T-helper 17 cell (primary cell): Measurements from ENCODE around the gene CTXND2. TPM values are rescaled to one million over a fixed set of nuclear protein-coding genes. Genes with fewer than 3 reads are reported as not detected.
"Not testable (repeated sequence)": the region's sequence is repeated elsewhere in the genome, so short reads cannot be mapped to it uniquely, and the experiment has no call there.

Source experiments
- ATAC-seq: fragments of 150-1000 bp; cut with Tn5 transposase; 2 replicates; pipeline ENCODE4 v1.10.0; 2021; ENCODE audit warnings: mild to moderate bottlenecking, moderate library complexity
- DNase-seq, 3 donors: peaks; one replicate each; pipeline versions ENCODE4 v3.0.0 to v3.0.0-alpha.2; 2020 to 2021
- H3K9me3 ChIP-seq: one replicate; pipeline ENCODE4 v1.7.0; 2013; ENCODE audit warnings: low read length, mild to moderate bottlenecking; ENCODE audit not compliant: control insufficient read depth, poor library complexity, severe bottlenecking
- H3K27ac Mint-ChIP-seq: one replicate; pipeline ENCODE4 v1.8.0; 2022; ENCODE audit warnings: mild to moderate bottlenecking, moderate library complexity, mixed read lengths
- H3K27me3 Mint-ChIP-seq: one replicate; pipeline ENCODE4 v1.8.0; 2022; ENCODE audit warnings: mixed read lengths
- H3K36me3 Mint-ChIP-seq: one replicate; pipeline ENCODE4 v1.8.0; 2022; ENCODE audit warnings: low read depth, mixed read lengths
- H3K4me1 Mint-ChIP-seq: one replicate; pipeline ENCODE4 v1.8.0; 2022; ENCODE audit warnings: mild to moderate bottlenecking, mixed read lengths
- H3K4me3 Mint-ChIP-seq: one replicate; pipeline ENCODE4 v1.8.0; 2022; ENCODE audit warnings: mild to moderate bottlenecking, moderate library complexity, mixed read lengths
- total RNA-seq, 4 donors: library from RNA in 2 of 4; stranded (reverse) in 2 of 4; gene quantifications; one replicate each; pipeline ENCODE4 v1.2.3 and lab custom pipeline; 2022 to 2026

The CTXND2 gene
- total RNA-seq, 2 donors from 2014 or later, result not detected

DNA sequence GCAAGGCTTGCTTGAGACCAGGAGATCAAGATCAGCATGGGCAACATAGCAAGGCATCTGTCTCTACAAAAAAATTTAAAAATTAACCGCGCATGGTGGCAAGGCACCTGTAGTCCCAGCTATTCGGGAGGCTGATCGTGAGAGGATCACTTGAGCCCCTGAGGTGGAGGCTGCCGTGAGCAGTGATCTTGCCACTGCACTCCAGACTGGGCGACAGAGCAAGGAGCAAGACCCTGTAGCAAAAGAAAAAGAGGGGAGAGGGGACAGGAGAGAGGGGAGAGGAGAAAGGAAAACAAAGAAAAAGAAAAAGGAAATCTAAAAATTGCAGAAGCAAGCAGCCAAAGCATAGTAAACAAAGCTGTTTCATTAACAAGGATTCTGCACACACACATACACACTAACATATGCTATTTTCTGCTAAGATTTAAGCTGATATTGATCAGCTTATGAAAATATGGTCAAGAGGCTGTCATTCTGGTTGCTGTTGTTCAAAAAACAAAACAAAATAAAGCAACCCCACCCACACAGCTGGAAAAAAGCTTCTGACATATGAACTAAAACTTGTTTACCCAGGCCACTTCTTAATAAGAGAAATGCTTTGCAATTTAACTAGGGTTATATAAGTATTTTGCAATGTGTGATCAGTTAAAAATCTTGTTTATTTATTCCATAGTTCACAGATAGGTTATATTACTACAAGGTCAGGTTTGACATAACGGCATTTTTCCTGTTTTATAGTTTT lies 12.3 kb upstream of the CTXND2 start:
- no peak for ATAC-seq
- no peaks in the 10 kb centered on the region for H3K9me3 ChIP-seq
- Mint-ChIP-seq H3K27ac (peak overlapping the region; percentile 92), H3K4me3 (peak overlapping the region; percentile 88), H3K36me3 (peaks cover 2% of the 10 kb centered on the region), H3K27me3 (no peaks in the 10 kb centered on the region), H3K4me1 (peaks cover 22% of the 10 kb centered on the region)
- no peak for DNase-seq

- H3K27me3 Mint-ChIP-seq, result no peaks in the 10 kb centered on the region
- DNase-seq (no peak), ATAC-seq (no peak)
- no peaks in the 10 kb centered on the region for H3K9me3 ChIP-seq
- peaks cover 17% of the 10 kb centered on the region for H3K4me1 Mint-ChIP-seq
- peak overlapping the region; percentile 93 for H3K4me3 Mint-ChIP-seq
- H3K27ac Mint-ChIP-seq, result peak overlapping the region; percentile 92
- no peaks in the 10 kb centered on the region for H3K36me3 Mint-ChIP-seq
Measured at GRCh38 chr1:150875197-150876118, 11.5 kb upstream of the CTXND2 start.

DNA sequence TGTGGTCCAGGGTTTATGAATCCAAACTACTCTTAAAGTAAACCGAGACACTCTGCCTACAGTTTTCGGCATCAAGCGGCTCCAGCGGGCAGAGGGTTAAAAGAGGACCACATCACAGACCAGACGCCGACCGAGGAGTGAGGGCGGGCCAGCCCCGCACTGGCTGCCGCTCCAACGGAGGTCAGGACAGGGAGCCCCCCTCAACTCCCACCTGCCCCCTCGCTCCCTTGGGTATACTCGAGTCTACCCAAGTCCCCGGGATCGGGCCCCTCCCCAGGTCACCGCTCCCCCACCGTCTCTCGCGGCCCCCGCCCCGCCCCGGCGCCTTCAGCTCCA lies 10.8 kb upstream of the CTXND2 start:
- DNase-seq (peak in 1 of 3 donors; percentile 44), ATAC-seq (peak; percentile 44)
- no peaks in the 10 kb centered on the region for H3K36me3 Mint-ChIP-seq
- no peaks in the 10 kb centered on the region for H3K9me3 ChIP-seq
- H3K27me3 Mint-ChIP-seq, result no peaks in the 10 kb centered on the region
- peak overlapping the region; percentile 92 for H3K27ac Mint-ChIP-seq
- peak overlapping the region; percentile 93 for H3K4me3 Mint-ChIP-seq
- peaks cover 17% of the 10 kb centered on the region for H3K4me1 Mint-ChIP-seq

DNA sequence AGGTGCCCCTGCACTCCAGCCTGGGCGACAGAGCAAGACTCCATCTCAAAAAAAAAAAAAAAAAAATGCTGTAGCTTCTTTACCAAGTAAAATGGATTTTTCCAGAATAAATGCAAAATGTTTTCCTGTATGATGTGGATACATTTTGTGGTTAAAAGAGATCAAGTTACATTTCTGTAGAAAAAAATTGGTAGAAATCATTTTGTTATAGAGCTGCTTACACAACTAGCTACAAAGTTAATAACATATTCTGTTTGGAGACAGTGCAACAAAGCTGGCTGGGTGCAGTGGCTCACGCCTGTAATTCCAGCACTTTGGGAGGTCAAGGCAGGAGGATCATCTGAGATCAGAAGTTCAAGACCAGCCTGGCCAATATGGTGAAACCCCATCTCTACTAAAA lies 8.0 kb upstream of the CTXND2 start:
- not testable (repeated sequence) for H3K27ac Mint-ChIP-seq

GRCh38 chr1:150881331-150882070 lies 5.4 kb upstream of the CTXND2 start:
- H3K4me1 Mint-ChIP-seq, result peaks cover 5% of the 10 kb centered on the region
- H3K36me3 Mint-ChIP-seq, result no peaks in the 10 kb centered on the region
- ATAC-seq, result no peak
- peaks cover 10% of the 10 kb centered on the region for H3K27me3 Mint-ChIP-seq
- no peak for DNase-seq
- no peak overlapping the region for H3K27ac Mint-ChIP-seq
- no peaks in the 10 kb centered on the region for H3K9me3 ChIP-seq
- no peak overlapping the region for H3K4me3 Mint-ChIP-seq

More for the DNA sequence above, 8.0 kb upstream of the CTXND2 start:
- Mint-ChIP-seq H3K27me3 (peaks cover 10% of the 10 kb centered on the region), H3K4me1 (peaks cover 18% of the 10 kb centered on the region)
- H3K9me3 ChIP-seq, ATAC-seq, DNase-seq, H3K36me3 Mint-ChIP-seq, H3K4me3 Mint-ChIP-seq: not testable (repeated sequence)

DNA sequence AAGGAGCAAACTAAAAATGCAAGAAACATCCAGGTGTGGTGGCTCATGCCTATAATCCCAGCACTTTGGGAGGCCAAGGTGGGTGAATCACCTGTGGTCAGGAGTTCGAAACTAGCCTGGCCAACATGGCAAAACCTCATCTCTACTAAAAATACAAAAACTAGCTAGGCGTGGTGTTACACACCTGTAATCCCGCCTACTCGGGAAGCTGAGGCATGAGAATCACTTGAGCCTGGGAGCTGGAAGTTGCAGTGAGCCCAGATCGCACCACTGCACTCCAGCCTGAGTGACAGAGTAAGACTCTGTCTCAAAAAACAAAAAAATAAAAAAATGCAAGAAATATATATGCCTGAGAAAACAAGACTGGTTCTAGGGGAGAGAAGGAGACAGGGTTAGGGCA lies 3.8 kb upstream of the CTXND2 start:
- not testable (repeated sequence) for H3K4me1 Mint-ChIP-seq, ATAC-seq, H3K36me3 Mint-ChIP-seq, H3K9me3 ChIP-seq, DNase-seq, H3K4me3 Mint-ChIP-seq
- H3K27me3 Mint-ChIP-seq, result peaks cover 10% of the 10 kb centered on the region
- H3K27ac Mint-ChIP-seq, result peak overlapping the region; percentile 19

DNA sequence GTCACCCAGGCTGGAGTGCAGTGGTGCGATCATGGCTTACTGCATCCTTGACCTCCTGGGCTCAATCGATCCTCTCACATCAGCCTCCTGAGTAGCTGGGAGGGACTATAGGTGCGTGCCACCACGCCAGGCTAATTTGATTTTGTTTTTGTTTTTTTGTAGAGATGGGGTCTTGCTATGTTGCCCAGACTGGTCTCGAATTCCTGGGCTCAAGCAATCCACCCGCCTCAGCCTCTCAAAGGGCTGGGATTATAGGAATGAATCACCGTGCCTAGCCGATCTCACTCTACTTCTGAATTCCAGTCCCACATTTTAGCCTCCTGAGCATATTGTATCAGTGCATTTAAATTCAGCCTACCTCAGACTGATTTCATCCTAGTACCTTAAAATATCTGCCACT lies 1.8 kb downstream of the CTXND2 start:
- Mint-ChIP-seq H3K4me1 (peaks cover 18% of the 10 kb centered on the region), H3K27ac (no peak overlapping the region), H3K36me3 (peaks cover 3% of the 10 kb centered on the region), H3K4me3 (no peak overlapping the region), H3K27me3 (peaks cover 2% of the 10 kb centered on the region)
- no peak for ATAC-seq
- H3K9me3 ChIP-seq, result no peaks in the 10 kb centered on the region
- DNase-seq, result no peak

- no peaks in the 10 kb centered on the region for H3K9me3 ChIP-seq
- H3K27ac Mint-ChIP-seq, result no peak overlapping the region
- DNase-seq, result no peak
- no peaks in the 10 kb centered on the region for H3K27me3 Mint-ChIP-seq
- peaks cover 16% of the 10 kb centered on the region for H3K4me1 Mint-ChIP-seq
- peaks cover 3% of the 10 kb centered on the region for H3K36me3 Mint-ChIP-seq
- ATAC-seq, result peak; percentile 61
- H3K4me3 Mint-ChIP-seq, result peak overlapping the region; percentile 49
Measured at GRCh38 chr1:150890033-150890416, 3.1 kb downstream of the CTXND2 start.

DNA sequence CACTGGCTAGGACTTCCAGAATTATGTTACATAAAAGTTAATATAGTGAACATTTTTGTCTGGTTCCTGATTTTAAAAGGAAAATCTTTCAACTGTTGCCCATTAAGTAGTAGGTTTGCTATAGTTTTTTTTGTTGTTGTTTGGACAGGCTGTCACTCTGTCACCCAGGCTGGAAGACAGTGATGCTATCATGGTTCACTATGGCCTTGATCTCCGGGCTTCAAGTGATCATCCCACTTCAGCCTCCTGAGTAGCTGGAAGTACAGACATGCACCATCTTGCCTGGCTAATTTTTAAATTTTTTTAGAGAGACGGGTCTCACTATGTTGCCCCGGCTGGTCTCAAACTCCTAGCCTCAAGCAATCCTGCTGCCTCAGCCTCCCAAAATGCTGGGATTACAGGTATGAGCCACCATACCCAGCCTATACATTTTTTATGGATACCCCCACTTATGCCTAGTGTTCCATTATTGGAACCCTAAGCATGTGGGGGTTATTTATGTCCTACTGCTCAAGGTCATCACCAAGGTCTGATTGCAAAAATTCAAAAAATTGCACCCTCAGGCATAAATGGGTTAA lies 6.5 kb downstream of the CTXND2 start:
- Mint-ChIP-seq H3K4me3 (no peak overlapping the region), H3K36me3 (peaks cover 3% of the 10 kb centered on the region), H3K4me1 (peaks cover 16% of the 10 kb centered on the region), H3K27ac (no peak overlapping the region), H3K27me3 (peaks cover 17% of the 10 kb centered on the region)
- DNase-seq (no peak), ATAC-seq (no peak)
- no peaks in the 10 kb centered on the region for H3K9me3 ChIP-seq

- DNase-seq, result no peak
- no peak overlapping the region for H3K4me3 Mint-ChIP-seq
- H3K36me3 Mint-ChIP-seq, result no peaks in the 10 kb centered on the region
- no peaks in the 10 kb centered on the region for H3K9me3 ChIP-seq
- peaks cover 5% of the 10 kb centered on the region for H3K4me1 Mint-ChIP-seq
- no peak overlapping the region for H3K27ac Mint-ChIP-seq
- ATAC-seq, result no peak
- H3K27me3 Mint-ChIP-seq, result peaks cover 17% of the 10 kb centered on the region
Measured at GRCh38 chr1:150895618-150896017, 8.7 kb downstream of the CTXND2 start.

DNA sequence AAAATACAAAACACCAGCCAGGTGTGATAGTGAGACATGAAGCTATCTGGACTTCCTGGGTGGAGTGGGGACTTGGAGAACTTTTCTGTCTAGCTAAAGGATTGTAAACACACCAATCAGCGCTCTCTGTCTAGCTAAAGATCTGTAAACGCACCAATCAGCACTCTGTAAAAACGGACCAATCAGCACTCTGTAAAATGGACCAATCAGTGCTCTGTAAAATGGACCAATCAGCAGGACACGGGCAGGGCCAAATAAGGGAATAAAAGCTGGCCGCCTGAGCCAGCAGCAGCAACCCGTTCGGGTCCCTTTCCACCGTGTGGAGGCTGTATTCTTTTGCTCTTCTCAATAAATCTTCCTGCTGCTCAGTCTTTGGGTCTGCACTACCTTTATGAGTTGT lies 12.9 kb downstream of the CTXND2 start:
- not testable (repeated sequence) for DNase-seq, H3K4me3 Mint-ChIP-seq, H3K9me3 ChIP-seq, H3K4me1 Mint-ChIP-seq, H3K36me3 Mint-ChIP-seq, ATAC-seq, H3K27ac Mint-ChIP-seq
- peaks cover 17% of the 10 kb centered on the region for H3K27me3 Mint-ChIP-seq

DNA sequence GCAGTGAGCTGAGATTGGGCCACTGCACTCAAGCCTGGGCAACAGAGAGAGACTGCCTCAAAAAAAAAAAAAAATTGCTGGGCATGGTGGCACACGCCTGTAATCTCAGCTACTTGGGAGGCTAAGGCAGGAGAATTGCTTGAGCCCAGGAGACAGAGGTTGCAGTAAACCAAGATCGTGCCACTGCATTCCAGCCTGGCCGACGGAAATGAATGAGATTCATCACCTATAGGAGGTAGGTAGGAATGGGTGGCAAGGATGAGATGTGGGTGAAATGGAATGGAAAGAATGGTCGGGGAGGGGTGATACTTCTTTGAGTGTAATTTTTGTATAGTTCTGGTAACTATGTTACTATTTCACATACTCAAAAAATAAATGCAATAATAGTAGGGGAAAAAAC lies 15.4 kb downstream of the CTXND2 start:
- no peaks in the 10 kb centered on the region for H3K9me3 ChIP-seq
- H3K4me3 Mint-ChIP-seq, result no peak overlapping the region
- no peak for DNase-seq
- H3K27me3 Mint-ChIP-seq, result no peaks in the 10 kb centered on the region
- H3K36me3 Mint-ChIP-seq, result no peaks in the 10 kb centered on the region
- H3K4me1 Mint-ChIP-seq, result no peaks in the 10 kb centered on the region
- no peak for ATAC-seq
- no peak overlapping the region for H3K27ac Mint-ChIP-seq

DNA sequence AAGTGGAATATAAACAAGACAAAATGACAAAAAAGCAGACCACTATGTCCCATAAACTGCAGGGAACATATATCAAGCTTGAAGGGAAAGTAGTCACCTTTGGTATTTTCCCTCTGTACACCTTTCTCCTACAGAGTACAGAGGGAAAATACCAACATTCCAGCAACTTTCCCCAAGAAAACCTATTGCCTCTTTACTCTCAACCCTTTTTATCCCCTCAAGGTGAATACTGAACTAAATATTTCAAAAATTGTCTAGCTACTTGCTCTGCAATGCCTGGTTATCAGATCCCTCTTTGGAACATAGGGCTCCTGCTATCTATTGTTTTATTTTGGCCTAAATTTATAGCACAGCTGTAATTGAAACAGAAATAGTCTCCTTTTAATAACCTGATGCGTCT lies 15.8 kb downstream of the CTXND2 start:
- no peaks in the 10 kb centered on the region for H3K36me3 Mint-ChIP-seq
- no peaks in the 10 kb centered on the region for H3K27me3 Mint-ChIP-seq
- H3K9me3 ChIP-seq, result no peaks in the 10 kb centered on the region
- H3K27ac Mint-ChIP-seq, result no peak overlapping the region
- no peak for DNase-seq
- no peak overlapping the region for H3K4me3 Mint-ChIP-seq
- no peaks in the 10 kb centered on the region for H3K4me1 Mint-ChIP-seq
- no peak for ATAC-seq
